H9 (cell line): Measurements from ENCODE around the gene DNAJB9. TPM values are rescaled to one million over a fixed set of nuclear protein-coding genes. Genes with fewer than 3 reads are reported as not detected.

Experiments
- DNase-seq: peaks from one replicate; pipeline ENCODE4 v3.0.0-alpha.2; 2017
- H2AFZ ChIP-seq: one replicate; pipeline ENCODE4 v1.6.1; 2013; ENCODE audit warnings: mild to moderate bottlenecking, low read length, control low read depth, moderate library complexity
- H2AK5ac ChIP-seq: 2 replicates; pipeline ENCODE4 v1.6.1; 2013; ENCODE audit warnings: low read length, control low read depth, mixed read lengths; ENCODE audit not compliant: insufficient read length
- H2BK120ac ChIP-seq: one replicate; pipeline ENCODE4 v1.6.1; 2013; ENCODE audit warnings: low read depth, mild to moderate bottlenecking, low read length, control low read depth, inconsistent platforms; ENCODE audit not compliant: poor library complexity, severe bottlenecking
- H2BK12ac ChIP-seq: 2 replicates; pipeline ENCODE4 v1.6.1; 2013; ENCODE audit warnings: low read length, control low read depth, mixed read lengths, low read depth; ENCODE audit not compliant: insufficient read length
- H2BK15ac ChIP-seq: 2 replicates; pipeline ENCODE4 v1.6.1; 2013; ENCODE audit warnings: low read depth, low read length, control low read depth
- H2BK20ac ChIP-seq: one replicate; pipeline ENCODE4 v1.6.1; 2013; ENCODE audit warnings: low read depth, mild to moderate bottlenecking, low read length, control low read depth, inconsistent platforms; ENCODE audit not compliant: poor library complexity, severe bottlenecking
- H2BK5ac ChIP-seq: 2 replicates; pipeline ENCODE4 v1.6.1; 2013; ENCODE audit warnings: low read length, control low read depth, mixed read lengths; ENCODE audit not compliant: insufficient read length
- H3K14ac ChIP-seq: 2 replicates; pipeline ENCODE4 v1.6.1; 2013; ENCODE audit warnings: low read length, control low read depth; ENCODE audit not compliant: insufficient read depth
- H3K18ac ChIP-seq: 2 replicates; pipeline ENCODE4 v1.6.1; 2013; ENCODE audit warnings: low read depth, mild to moderate bottlenecking, mixed read lengths, low read length, control low read depth; ENCODE audit not compliant: insufficient read length
- H3K23ac ChIP-seq: 2 replicates; pipeline ENCODE4 v1.6.1; 2013; ENCODE audit warnings: low read length, control low read depth, mixed read lengths, low read depth; ENCODE audit not compliant: insufficient read length
- H3K23me2 ChIP-seq: 2 replicates; pipeline ENCODE4 v1.6.1; 2013; ENCODE audit warnings: low read depth, mild to moderate bottlenecking, mixed read lengths, low read length, control low read depth; ENCODE audit not compliant: insufficient read length, poor library complexity, severe bottlenecking
- H3K27ac ChIP-seq: 2 replicates; pipeline ENCODE4 v1.5.1; 2013; ENCODE audit warnings: low read length, control low read depth, mixed read lengths, low read depth; ENCODE audit not compliant: insufficient read length
- H3K27me3 ChIP-seq: 2 replicates; pipeline ENCODE4 v1.6.1; 2013; ENCODE audit warnings: low read length, control low read depth, inconsistent platforms; ENCODE audit not compliant: insufficient read depth
- H3K4ac ChIP-seq: 2 replicates; pipeline ENCODE4 v1.6.1; 2013; ENCODE audit warnings: low read depth, mild to moderate bottlenecking, control low read depth, inconsistent platforms, low read length, moderate library complexity
- H3K4me1 ChIP-seq: 2 replicates; pipeline ENCODE4 v1.6.1; 2013; ENCODE audit warnings: low read length, control low read depth, inconsistent platforms; ENCODE audit not compliant: insufficient read depth
- H3K4me2 ChIP-seq: 2 replicates; pipeline ENCODE4 v1.6.1; 2013; ENCODE audit warnings: low read length, control low read depth, mixed read lengths; ENCODE audit not compliant: insufficient read length, insufficient read depth
- H3K56ac ChIP-seq: 2 replicates; pipeline ENCODE4 v1.6.1; 2013; ENCODE audit warnings: low read depth, mild to moderate bottlenecking, mixed read lengths, low read length, control low read depth; ENCODE audit not compliant: insufficient read length
- H3K79me1 ChIP-seq: 2 replicates; pipeline ENCODE4 v1.6.1; 2013; ENCODE audit warnings: low read depth, mild to moderate bottlenecking, moderate library complexity, low read length, control low read depth, inconsistent platforms; ENCODE audit not compliant: insufficient read depth, poor library complexity, severe bottlenecking
- H3K79me2 ChIP-seq: 2 replicates; pipeline ENCODE4 v1.6.1; 2013; ENCODE audit warnings: low read length, control low read depth, inconsistent platforms; ENCODE audit not compliant: insufficient read depth
- H3K9ac ChIP-seq: 2 replicates; pipeline ENCODE4 v1.6.1; 2013; ENCODE audit warnings: low read length, control low read depth, mixed read lengths; ENCODE audit not compliant: insufficient read length; ENCODE audit errors: extremely low read depth
- H3K9me3 ChIP-seq: one replicate; pipeline ENCODE4 v1.6.1; 2013; ENCODE audit warnings: low read depth, low read length, inconsistent platforms; ENCODE audit not compliant: control insufficient read depth
- H3T11ph ChIP-seq: one replicate; pipeline ENCODE4 v1.6.1; 2013; ENCODE audit warnings: mild to moderate bottlenecking, low read length, control low read depth, inconsistent platforms
- H4K20me1 ChIP-seq: one replicate; pipeline ENCODE4 v1.6.1; 2013; ENCODE audit not compliant: control insufficient read depth, insufficient read length, insufficient read depth
- H4K5ac ChIP-seq: 2 replicates; pipeline ENCODE4 v1.6.1; 2013; ENCODE audit warnings: low read depth, mild to moderate bottlenecking, mixed read lengths, low read length, control low read depth; ENCODE audit not compliant: insufficient read length
- H4K8ac ChIP-seq: replicated peaks from 2 replicates; pipeline ENCODE4 v1.6.1; 2013; ENCODE audit warnings: low read length, control low read depth, mixed read lengths, low read depth; ENCODE audit not compliant: insufficient read length
- H4K91ac ChIP-seq: 2 replicates; pipeline ENCODE4 v1.6.1; 2013; ENCODE audit warnings: low read depth, mild to moderate bottlenecking, moderate library complexity, mixed read lengths, low read length, control low read depth; ENCODE audit not compliant: insufficient read length
- H3K27ac Mint-ChIP-seq, 3 experiments: 2 replicates in 2 of 3; 3 replicates in 1 of 3; pipeline ENCODE4 v1.8.0; 2020 to 2021; ENCODE audit warnings: mixed read lengths in 3 of 3, mild to moderate bottlenecking in 1 of 3, moderate library complexity in 1 of 3
- H3K27me3 Mint-ChIP-seq: 2 replicates; pipeline ENCODE4 v1.8.0; 2021; ENCODE audit warnings: low read depth, mild to moderate bottlenecking, moderate library complexity, mixed read lengths
- H3K36me3 Mint-ChIP-seq, 3 experiments: 2 replicates in 2 of 3; 3 replicates in 1 of 3; pipeline ENCODE4 v1.8.0; 2020 to 2021; ENCODE audit warnings: low read depth in 3 of 3, mixed read lengths in 3 of 3; ENCODE audit not compliant: insufficient read depth in 1 of 3
- H3K4me1 Mint-ChIP-seq, 2 experiments: 2 replicates each; pipeline ENCODE4 v1.8.0; 2020; ENCODE audit warnings: mixed read lengths in 2 of 2
- H3K4me3 Mint-ChIP-seq, 2 experiments: 2 replicates in 1 of 2; 3 replicates in 1 of 2; pipeline ENCODE4 v1.8.0; 2020 to 2021; ENCODE audit warnings: mild to moderate bottlenecking in 2 of 2, mixed read lengths in 2 of 2, moderate library complexity in 1 of 2
- H3K9me3 Mint-ChIP-seq, 2 experiments: 2 replicates in 1 of 2; 3 replicates in 1 of 2; pipeline ENCODE4 v1.8.0; 2020; ENCODE audit warnings: mild to moderate bottlenecking in 2 of 2, mixed read lengths in 2 of 2, moderate library complexity in 1 of 2
- CTCF ChIP-seq: fragments of 200-600 bp; sonication (generic); conservative IDR thresholded peaks from 3 replicates; pipeline ENCODE4 v1.8.0; 2021; ENCODE audit warnings: antibody characterized with exemption, mild to moderate bottlenecking
- WGBS: extraction: QIAGEN DNeasy Blood & Tissue Kit; methylation state at CpG from one replicate; pipeline ENCODE4 v1.1.7; 2013; ENCODE audit warnings: missing lambda C conversion rate, low lambda C conversion rate, mixed read lengths; ENCODE audit not compliant: insufficient read length; ENCODE audit errors: extremely low coverage; 5-methylcytosine and 5-hydroxymethylcytosine counted together
- total RNA-seq: library from RNA; stranded (reverse); gene quantifications from 2 replicates; pipeline ENCODE4 v1.2.1, GENCODE V29; 2021

DNAJB9 gene
- total RNA-seq, 1 experiment from 2014 or later = 11.3 TPM

- Mint-ChIP-seq H3K27ac (no peak overlapping the region), H3K27me3 (no peaks in the 10 kb centered on the region), H3K4me3 (no peak overlapping the region), H3K4me1 (peaks cover 4 to 11% of the 10 kb centered on the region in 2 experiments; a peak in 2 of 4 replicates), H3K36me3 (peaks cover 0 to 15% (median 9%) of the 10 kb centered on the region in 3 experiments; a peak in 5 of 7 replicates), H3K9me3 (peaks cover 7% of the 10 kb centered on the region in 2 experiments; a peak in 4 of 5 replicates)
- H3K23me2 ChIP-seq = no peaks in the 10 kb centered on the region
- no peaks in the 10 kb centered on the region for H3K27me3 ChIP-seq
- H2BK15ac ChIP-seq = no peak overlapping the region
- no peak overlapping the region for H4K5ac ChIP-seq
- WGBS = no CpG with 5 or more reads among the region's 5 CpGs
- no peak overlapping the region for H2BK12ac ChIP-seq
- H2BK120ac ChIP-seq = no peak overlapping the region
- H3K4me2 ChIP-seq = no peak overlapping the region
- H3K18ac ChIP-seq = no peak overlapping the region
- no peaks in the 10 kb centered on the region for H3K79me1 ChIP-seq
- H2BK20ac ChIP-seq = no peak overlapping the region
- no peak overlapping the region for H2AK5ac ChIP-seq
- no peak overlapping the region for H3K14ac ChIP-seq
- DNase-seq = no peak
- no peaks in the 10 kb centered on the region for H3K4me1 ChIP-seq
- H3K9me3 ChIP-seq = no peaks in the 10 kb centered on the region
- no peaks in the 10 kb centered on the region for H4K20me1 ChIP-seq
- no peak overlapping the region for H2AFZ ChIP-seq
- no peak for TF ChIP-seq CTCF
- H3K79me2 ChIP-seq = no peaks in the 10 kb centered on the region
- no peak overlapping the region for H4K91ac ChIP-seq
- no peak overlapping the region for H2BK5ac ChIP-seq
- no peak overlapping the region for H3K56ac ChIP-seq
- H3K4ac ChIP-seq = no peak overlapping the region
- no peak overlapping the region for H3T11ph ChIP-seq
- no peak overlapping the region for H3K27ac ChIP-seq
- H3K9ac ChIP-seq = no peak overlapping the region
- H3K23ac ChIP-seq = no peak overlapping the region
- H4K8ac ChIP-seq = no peak overlapping the region
Measured at GRCh38 chr7:108535257-108535656, 34.4 kb upstream of the DNAJB9 start.
